OCI-LY3 (cell line): ENCODE data around the gene LBX2.

Experiments
- H2AFZ ChIP-seq: fragments of 200-600, 300-600 bp; shearing (Covaris generic); 2 replicates; pipeline ENCODE4 v1.6.0; 2014; ENCODE audit warnings: antibody characterized with exemption, low read depth, low read length
- H3K27ac ChIP-seq: fragments of 200-600, 300-600 bp; sonication (generic); 2 replicates; pipeline ENCODE4 v1.5.1; 2014; ENCODE audit warnings: mild to moderate bottlenecking, low read length, moderate library complexity, mixed read lengths
- H3K27me3 ChIP-seq: fragments of 200-600, 300-600 bp; sonication (generic); 2 replicates; pipeline ENCODE4 v1.6.1; 2014; ENCODE audit warnings: low read depth, low read length, mixed read lengths
- H3K36me3 ChIP-seq: fragments of 200-600, 300-600 bp; sonication (generic); replicated peaks from 2 replicates; pipeline ENCODE3; 2014; ENCODE audit warnings: low read depth, low read length, mixed read lengths
- H3K4me1 ChIP-seq: fragments of 300-600, 200-600 bp; sonication (generic); 2 replicates; pipeline ENCODE4 v1.6.1; 2014; ENCODE audit warnings: low read length, mixed read lengths
- H3K4me2 ChIP-seq: fragments of 200-600, 300-600 bp; sonication (generic); 2 replicates; pipeline ENCODE4 v1.6.1; 2014; ENCODE audit warnings: low read length, mixed read lengths
- H3K4me3 ChIP-seq: fragments of 300-600, 200-600 bp; sonication (generic); 2 replicates; pipeline ENCODE4 v1.5.1; 2014; ENCODE audit warnings: antibody characterized with exemption, mild to moderate bottlenecking, low read length, moderate library complexity
- H3K79me2 ChIP-seq: fragments of 300-600, 200-600 bp; shearing (Covaris generic); 2 replicates; pipeline ENCODE4 v1.6.1; 2014; ENCODE audit warnings: mild to moderate bottlenecking, low read length, mixed read lengths
- H3K9ac ChIP-seq: fragments of 300-600, 200-600 bp; shearing (Covaris generic); 2 replicates; pipeline ENCODE4 v1.6.0; 2014; ENCODE audit warnings: mild to moderate bottlenecking, low read length, moderate library complexity
- H3K9me3 ChIP-seq: fragments of 200-600, 300-600 bp; shearing (Covaris generic); 2 replicates; pipeline ENCODE4 v1.6.1; 2014; ENCODE audit warnings: low read length, mixed read lengths; ENCODE audit not compliant: insufficient read depth
- H4K20me1 ChIP-seq: fragments of 200-600, 300-600 bp; sonication (generic); 2 replicates; pipeline ENCODE4 v1.6.1; 2016; ENCODE audit warnings: low read length, mixed read lengths; ENCODE audit not compliant: insufficient read depth
- EZH2phosphoT487 ChIP-seq: fragments of 200-600 bp; shearing (Covaris generic); IDR thresholded peaks from 2 replicates; pipeline ENCODE4 v1.6.1; 2018; ENCODE audit warnings: antibody characterized with exemption, mixed run types, low read depth
- TF ChIP-seq, protein P1 (sequence below): fragments of 200-600, 300-600 bp; sonication (generic); IDR thresholded peaks from 2 replicates; pipeline ENCODE4 v1.5.1; 2014; ENCODE audit warnings: antibody characterized with exemption, low read length, low read depth

Gene LBX2

DNA sequence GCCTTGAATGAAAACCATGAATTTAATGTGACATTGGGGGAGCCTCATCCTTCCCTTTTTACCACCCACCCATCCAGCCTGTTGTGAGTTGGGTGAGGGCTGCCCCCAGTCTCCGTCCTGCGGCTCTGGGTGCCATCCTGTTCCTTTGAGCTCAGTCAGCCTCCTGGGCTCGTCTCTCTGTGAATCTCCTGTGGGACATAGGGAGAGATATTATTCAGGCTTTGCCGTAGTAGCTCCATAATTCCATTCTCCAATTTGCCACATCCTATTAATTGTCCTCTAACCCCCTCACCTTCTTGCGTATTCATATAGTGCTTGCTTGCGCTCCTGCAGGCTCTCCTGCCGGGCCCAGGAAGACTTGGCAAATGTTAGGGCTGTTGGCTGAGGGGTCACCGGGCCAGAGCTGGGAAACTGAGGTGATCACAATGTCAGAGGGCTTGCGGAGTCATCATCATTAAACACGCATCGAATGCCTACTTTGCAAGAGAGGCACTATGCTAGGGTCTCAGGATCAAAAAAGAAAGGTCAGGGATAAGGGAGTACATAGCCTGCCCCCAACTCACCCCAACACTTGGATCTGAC is 27.3 kb upstream of the LBX2 start:
- H3K4me3 ChIP-seq: peak overlapping the region; percentile 99
- H3K79me2 ChIP-seq: peaks cover 46% of the 10 kb centered on the region
- H3K9me3 ChIP-seq: no peaks in the 10 kb centered on the region
- H3K27me3 ChIP-seq: no peaks in the 10 kb centered on the region
- peak overlapping the region; percentile 48; the same call in 1 of the 2 replicates for H3K9ac ChIP-seq
- no peaks in the 10 kb centered on the region; the same call in 1 of the 2 replicates for H4K20me1 ChIP-seq
- H3K4me2 ChIP-seq: peak overlapping the region; percentile 96
- peak overlapping the region; percentile 95 for H3K27ac ChIP-seq
- H2AFZ ChIP-seq: no peak overlapping the region
- peaks cover 41% of the 10 kb centered on the region for H3K36me3 ChIP-seq
- peaks cover 42% of the 10 kb centered on the region for H3K4me1 ChIP-seq
- no peak for TF ChIP-seq EZH2phosphoT487
- TF ChIP-seq, protein P1, sequence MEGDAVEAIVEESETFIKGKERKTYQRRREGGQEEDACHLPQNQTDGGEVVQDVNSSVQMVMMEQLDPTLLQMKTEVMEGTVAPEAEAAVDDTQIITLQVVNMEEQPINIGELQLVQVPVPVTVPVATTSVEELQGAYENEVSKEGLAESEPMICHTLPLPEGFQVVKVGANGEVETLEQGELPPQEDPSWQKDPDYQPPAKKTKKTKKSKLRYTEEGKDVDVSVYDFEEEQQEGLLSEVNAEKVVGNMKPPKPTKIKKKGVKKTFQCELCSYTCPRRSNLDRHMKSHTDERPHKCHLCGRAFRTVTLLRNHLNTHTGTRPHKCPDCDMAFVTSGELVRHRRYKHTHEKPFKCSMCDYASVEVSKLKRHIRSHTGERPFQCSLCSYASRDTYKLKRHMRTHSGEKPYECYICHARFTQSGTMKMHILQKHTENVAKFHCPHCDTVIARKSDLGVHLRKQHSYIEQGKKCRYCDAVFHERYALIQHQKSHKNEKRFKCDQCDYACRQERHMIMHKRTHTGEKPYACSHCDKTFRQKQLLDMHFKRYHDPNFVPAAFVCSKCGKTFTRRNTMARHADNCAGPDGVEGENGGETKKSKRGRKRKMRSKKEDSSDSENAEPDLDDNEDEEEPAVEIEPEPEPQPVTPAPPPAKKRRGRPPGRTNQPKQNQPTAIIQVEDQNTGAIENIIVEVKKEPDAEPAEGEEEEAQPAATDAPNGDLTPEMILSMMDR: no peak

GRCh38 chr2:74525717-74526648 is 26.6 kb upstream of the LBX2 start, which contains the start of gene DQX1:
TSS of gene DQX1 (minus strand) at chr2:74526231. CDS start at chr2:74525729, 502 bp downstream.
- peak within 1 kb of the TSS; percentile 96 for H3K4me2 ChIP-seq
- H2AFZ ChIP-seq: no peak within 1 kb of the TSS
- H3K36me3 ChIP-seq: peaks cover 34% of the 10 kb centered on the region
- no peaks in the 10 kb centered on the region for H3K9me3 ChIP-seq
- H3K4me1 ChIP-seq: peaks cover 34% of the 10 kb centered on the region
- peak within 1 kb of the TSS; percentile 99 for H3K4me3 ChIP-seq
- peaks cover 40% of the 10 kb centered on the region for H3K79me2 ChIP-seq
- peak within 1 kb of the TSS; percentile 48; the same call in 1 of the 2 replicates for H3K9ac ChIP-seq
- no peaks in the 10 kb centered on the region for H3K27me3 ChIP-seq
- H4K20me1 ChIP-seq: no peaks in the 10 kb centered on the region; the same call in 1 of the 2 replicates
- no peak for TF ChIP-seq EZH2phosphoT487
- TF ChIP-seq, protein P1: no peak
- H3K27ac ChIP-seq: peak within 1 kb of the TSS; percentile 95

DNA sequence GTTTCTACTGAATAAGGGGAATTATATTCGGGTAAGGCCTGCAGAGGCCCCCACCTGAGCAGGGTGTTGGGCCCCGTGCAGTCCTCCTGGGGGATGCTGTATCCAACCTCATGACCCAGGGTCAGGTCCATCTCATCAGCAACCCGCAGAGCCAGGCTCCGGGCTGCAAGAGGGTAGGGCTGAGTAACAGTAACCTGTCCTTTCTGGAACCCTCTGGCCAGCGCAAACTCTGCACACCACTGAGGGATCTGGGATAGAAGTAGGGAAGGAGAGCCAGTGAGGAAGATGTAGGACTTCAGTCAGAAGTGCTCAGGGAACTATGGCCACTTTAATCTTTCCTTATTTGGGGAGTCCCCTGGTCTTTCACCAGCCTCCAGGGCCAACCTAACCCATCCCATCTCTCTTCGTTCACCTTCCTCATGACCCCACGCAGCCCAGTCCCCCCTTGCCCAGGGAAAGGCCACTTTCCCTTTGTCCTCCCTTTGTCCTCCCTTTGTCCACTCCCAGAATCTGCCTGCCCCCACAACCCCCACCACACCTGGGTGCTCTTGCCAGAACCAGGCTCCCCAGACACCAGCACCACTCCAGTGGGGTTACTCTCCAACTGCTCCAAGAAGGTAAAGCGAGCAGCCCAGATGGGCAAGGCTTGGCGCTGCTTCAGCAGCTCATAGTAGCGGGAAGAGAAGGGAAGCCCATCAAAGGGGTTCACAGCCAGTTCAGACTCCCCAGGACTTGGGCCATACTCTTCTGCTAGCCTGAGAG is 25.7 kb upstream of the LBX2 start:
- Histone ChIP-seq H3K4me3 (no peak overlapping the region), H3K4me2 (no peak overlapping the region), H3K79me2 (peaks cover 32% of the 10 kb centered on the region), H4K20me1 (no peaks in the 10 kb centered on the region; the same call in 1 of the 2 replicates), H3K27me3 (no peaks in the 10 kb centered on the region), H2AFZ (no peak overlapping the region), H3K9me3 (no peaks in the 10 kb centered on the region), H3K4me1 (peaks cover 38% of the 10 kb centered on the region), H3K36me3 (peaks cover 34% of the 10 kb centered on the region), H3K27ac (no peak overlapping the region), H3K9ac (no peak overlapping the region)
- no peak for TF ChIP-seq EZH2phosphoT487
- TF ChIP-seq, protein P1: no peak
